SIG-M5 (cell line): ENCODE measurements around the gene HERC4.
"Not testable (repeated sequence)": the region's sequence is repeated elsewhere in the genome, so short reads cannot be mapped to it uniquely, and the experiment has no call there.

Experiments used
- DNase-seq: peaks from one replicate; lab custom pipeline; 2025; lab: John Stamatoyannopoulos, UW

Gene HERC4

GRCh38 chr10:67878133-67878532, 196.9 kb downstream of the HERC4 start:
- DNase-seq: no peak

- DNase-seq: not testable (repeated sequence)
Observed at GRCh38 chr10:67877421-67877820, 197.7 kb downstream of the HERC4 start.

- DNase-seq: no peak
Observed at GRCh38 chr10:67875340-67876238, 199.5 kb downstream of the HERC4 start.
